ENCODE results near the gene SAMHD1. TPM values are rescaled to one million over a fixed set of nuclear protein-coding genes. Genes with fewer than 3 reads are reported as not detected.
"Not testable (repeated sequence)": the region's sequence is repeated elsewhere in the genome, so short reads cannot be mapped to it uniquely, and the experiment has no call there.

SAMHD1 gene
- total and polyA plus RNA-seq, 8 donors = 38.7 to 151 (median 85.5) TPM

GRCh38 chr20:36878941-36879340, 72.6 kb downstream of the SAMHD1 start:
- Histone ChIP-seq H3K4me1 (no peaks in the 10 kb centered on the region), H3K9me3 (no peaks in the 10 kb centered on the region), H3K4me3 (no peak overlapping the region), H3K27ac (no peak overlapping the region), H3K27me3 (no peaks in the 10 kb centered on the region), H3K36me3 (no peaks in the 10 kb centered on the region)
- DNase-seq = no peak
- no peak for TF ChIP-seq POLR2A (IDR thresholded peaks at IDR 0.05)
- no peak for TF ChIP-seq POLR2AphosphoS5 (IDR thresholded peaks at IDR 0.05)
- no peak for TF ChIP-seq CTCF (IDR thresholded peaks at IDR 0.05)
- TF ChIP-seq EP300 (IDR thresholded peaks at IDR 0.05) = no peak
- WGBS, 5 donors = 82 to 93% (median 84%) methylated on average over 9 to 10 of the region's 10 CpGs
- intact Hi-C loops (cut with DNase I; ENCODE audit: low total_unique reads) = no loop called here

GRCh38 chr20:36876473-36876833, 75.1 kb downstream of the SAMHD1 start:
- H3K27ac ChIP-seq = no peak overlapping the region
- intact Hi-C loops (cut with DNase I; ENCODE audit: low total_unique reads) = no loop called here
- no peaks in the 10 kb centered on the region for H3K27me3 ChIP-seq
- TF ChIP-seq POLR2AphosphoS5 (IDR thresholded peaks at IDR 0.05) (no peak), EP300 (IDR thresholded peaks at IDR 0.05) (no peak), POLR2A (IDR thresholded peaks at IDR 0.05) (no peak), CTCF (IDR thresholded peaks at IDR 0.05) (no peak)
- H3K36me3 ChIP-seq = no peaks in the 10 kb centered on the region
- H3K4me3 ChIP-seq = no peak overlapping the region
- no peak for DNase-seq
- no peaks in the 10 kb centered on the region for H3K9me3 ChIP-seq
- peaks cover 0 to 12% (median 8%) of the 10 kb centered on the region in 4 donors for H3K4me1 ChIP-seq
- WGBS, 5 donors = 91 to 99% (median 97%) methylated on average over 3 of the region's 3 CpGs

GRCh38 chr20:36875702-36876472, 75.6 kb downstream of the SAMHD1 start, which contains the start of gene TLDC2:
TLDC2 (plus strand) TSS chr20:36876138; CDS start chr20:36876175, 37 bp downstream.
- no peak for TF ChIP-seq POLR2AphosphoS5 (IDR thresholded peaks at IDR 0.05)
- TF ChIP-seq POLR2A (IDR thresholded peaks at IDR 0.05) = no peak
- no peak for TF ChIP-seq CTCF (IDR thresholded peaks at IDR 0.05)
- TF ChIP-seq EP300 (IDR thresholded peaks at IDR 0.05) = no peak
- Histone ChIP-seq H3K9me3 (no peaks in the 10 kb centered on the region), H3K27me3 (no peaks in the 10 kb centered on the region), H3K4me1 (peaks cover 0 to 12% (median 8%) of the 10 kb centered on the region in 4 donors), H3K4me3 (no peak within 1 kb of the TSS), H3K27ac (no peak within 1 kb of the TSS), H3K36me3 (no peaks in the 10 kb centered on the region)
- intact Hi-C loops (cut with DNase I; ENCODE audit: low total_unique reads) = no loop called here
- 52 to 79% (median 72%) methylated on average over 11 to 14 of the region's 14 CpGs for WGBS, 5 donors
- DNase-seq = peak in 1 of 2 donors; percentile 73

- intact Hi-C loops (cut with DNase I; ENCODE audit: low total_unique reads); H3K4me3 ChIP-seq; H3K27ac ChIP-seq; H3K9me3 ChIP-seq; H3K36me3 ChIP-seq; DNase-seq; H3K27me3 ChIP-seq: not testable (repeated sequence)
- peaks cover 0 to 12% (median 8%) of the 10 kb centered on the region in 4 donors for H3K4me1 ChIP-seq
- 77 to 92% (median 89%) methylated on average over 5 of the region's 5 CpGs for WGBS, 5 donors
Observed at GRCh38 chr20:36875093-36875492, 76.4 kb downstream of the SAMHD1 start.
